GM10266 (cell line): ENCODE results near the gene THSD4.
A peak's percentile ranks its signal among the peaks of the same experiment; 100 is the strongest.

Experiments
- DNase-seq: peaks from one replicate; pipeline ENCODE4 v3.0.0; 2012; ENCODE audit errors: extremely low spot score
- TF ChIP-seq, protein P1 (sequence below): IDR thresholded peaks from 2 replicates; pipeline ENCODE4 v1.5.1; 2012; ENCODE audit warnings: mild to moderate bottlenecking, low read depth; ENCODE audit not compliant: control insufficient read depth, insufficient read depth; ENCODE audit errors: missing control alignments

THSD4 gene

DNA sequence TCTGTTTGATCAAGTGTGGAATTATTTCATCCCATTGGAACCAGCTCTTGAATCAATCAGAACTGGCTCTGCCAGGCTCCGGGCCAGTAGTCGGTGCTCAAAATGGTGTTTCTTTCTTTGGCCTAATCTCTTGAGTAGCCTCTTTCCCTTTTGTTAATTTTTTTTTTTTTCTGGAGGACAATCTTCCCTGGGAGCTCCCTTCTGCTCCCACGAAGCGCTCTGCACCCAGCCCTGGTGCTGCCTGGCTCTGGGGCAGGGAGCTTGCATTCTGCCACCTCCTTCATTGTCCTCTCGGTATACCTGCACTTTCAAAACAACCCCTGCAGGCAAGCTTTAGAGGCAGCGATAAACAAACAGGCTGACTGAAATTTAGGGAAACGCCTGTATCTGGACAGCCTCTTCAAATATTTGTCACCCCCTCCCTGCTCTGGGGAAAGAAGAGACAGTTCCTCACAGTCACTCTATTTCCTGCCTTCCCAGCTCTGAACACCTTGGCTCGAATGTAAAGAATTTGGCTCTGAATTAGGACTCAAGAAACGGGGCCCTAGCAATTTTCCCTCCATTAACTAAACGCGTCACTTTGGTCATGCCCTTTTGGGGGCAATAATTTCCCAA lies 1.1 kb upstream of the THSD4 start:
- TF ChIP-seq, protein P1, sequence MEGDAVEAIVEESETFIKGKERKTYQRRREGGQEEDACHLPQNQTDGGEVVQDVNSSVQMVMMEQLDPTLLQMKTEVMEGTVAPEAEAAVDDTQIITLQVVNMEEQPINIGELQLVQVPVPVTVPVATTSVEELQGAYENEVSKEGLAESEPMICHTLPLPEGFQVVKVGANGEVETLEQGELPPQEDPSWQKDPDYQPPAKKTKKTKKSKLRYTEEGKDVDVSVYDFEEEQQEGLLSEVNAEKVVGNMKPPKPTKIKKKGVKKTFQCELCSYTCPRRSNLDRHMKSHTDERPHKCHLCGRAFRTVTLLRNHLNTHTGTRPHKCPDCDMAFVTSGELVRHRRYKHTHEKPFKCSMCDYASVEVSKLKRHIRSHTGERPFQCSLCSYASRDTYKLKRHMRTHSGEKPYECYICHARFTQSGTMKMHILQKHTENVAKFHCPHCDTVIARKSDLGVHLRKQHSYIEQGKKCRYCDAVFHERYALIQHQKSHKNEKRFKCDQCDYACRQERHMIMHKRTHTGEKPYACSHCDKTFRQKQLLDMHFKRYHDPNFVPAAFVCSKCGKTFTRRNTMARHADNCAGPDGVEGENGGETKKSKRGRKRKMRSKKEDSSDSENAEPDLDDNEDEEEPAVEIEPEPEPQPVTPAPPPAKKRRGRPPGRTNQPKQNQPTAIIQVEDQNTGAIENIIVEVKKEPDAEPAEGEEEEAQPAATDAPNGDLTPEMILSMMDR = no peak
- no peak for DNase-seq

DNA sequence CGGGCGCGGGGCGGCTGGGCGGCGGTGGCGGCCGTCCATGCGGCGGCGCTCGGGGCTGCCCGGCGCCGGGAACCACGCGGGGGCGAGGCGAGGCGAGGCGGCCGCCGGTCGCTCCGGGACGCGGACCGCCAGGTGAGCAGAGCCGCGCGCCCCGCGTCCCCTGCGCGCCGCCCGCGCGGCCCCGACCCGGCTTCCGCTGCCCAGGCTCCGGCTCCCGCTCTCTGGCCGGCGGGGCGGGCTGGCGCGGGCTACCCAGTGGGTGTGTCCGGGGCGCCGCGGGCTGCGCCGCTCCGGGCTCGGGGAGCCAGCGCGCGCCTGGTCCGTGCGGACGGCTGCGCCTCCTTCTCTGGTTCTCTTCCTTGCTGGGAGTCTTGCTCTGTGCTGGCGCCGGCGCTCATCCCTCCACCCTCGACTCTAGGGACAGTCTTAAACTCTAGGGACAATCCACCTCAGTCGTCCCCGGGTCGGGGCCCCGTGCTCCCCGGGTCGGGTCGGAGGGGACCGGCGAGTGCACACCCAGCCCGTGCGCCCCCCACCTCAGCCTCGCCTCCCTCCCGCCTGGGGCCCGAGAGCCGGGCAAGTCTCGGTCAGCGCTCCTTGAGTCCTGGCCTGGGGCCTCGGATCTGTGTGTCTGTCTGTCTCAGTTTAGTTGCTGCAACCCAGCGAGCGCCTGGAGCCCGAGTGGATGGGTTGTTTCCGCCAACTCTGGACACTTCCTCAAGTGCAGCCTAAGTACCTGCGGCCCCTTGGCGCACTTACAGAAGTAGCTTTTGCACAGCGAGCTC lies 488 bp downstream of the THSD4 start:
- TF ChIP-seq, protein P1 = no peak
- DNase-seq = peak; percentile 49

DNA sequence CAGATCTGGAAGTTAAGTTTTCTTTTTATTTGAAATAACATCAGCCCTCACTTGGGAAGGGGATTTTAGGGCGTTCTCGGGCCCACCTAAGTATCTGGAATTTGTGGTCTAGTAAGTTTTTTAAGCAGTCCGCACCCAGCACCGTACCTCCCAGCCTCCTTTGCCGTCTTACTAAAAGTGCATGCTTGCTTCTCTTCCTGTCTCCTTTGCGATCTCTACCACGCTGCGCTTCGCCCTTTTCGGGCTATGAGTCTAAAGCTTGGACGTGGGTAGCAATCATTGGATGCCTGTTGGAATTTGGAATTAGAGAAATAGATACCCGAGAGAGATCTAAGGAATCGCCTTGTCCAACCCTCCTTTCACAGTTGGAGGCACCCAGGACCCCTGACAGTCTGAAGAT lies 1.1 kb downstream of the THSD4 start:
- peak; percentile 32 for DNase-seq
- TF ChIP-seq, protein P1 = no peak

DNA sequence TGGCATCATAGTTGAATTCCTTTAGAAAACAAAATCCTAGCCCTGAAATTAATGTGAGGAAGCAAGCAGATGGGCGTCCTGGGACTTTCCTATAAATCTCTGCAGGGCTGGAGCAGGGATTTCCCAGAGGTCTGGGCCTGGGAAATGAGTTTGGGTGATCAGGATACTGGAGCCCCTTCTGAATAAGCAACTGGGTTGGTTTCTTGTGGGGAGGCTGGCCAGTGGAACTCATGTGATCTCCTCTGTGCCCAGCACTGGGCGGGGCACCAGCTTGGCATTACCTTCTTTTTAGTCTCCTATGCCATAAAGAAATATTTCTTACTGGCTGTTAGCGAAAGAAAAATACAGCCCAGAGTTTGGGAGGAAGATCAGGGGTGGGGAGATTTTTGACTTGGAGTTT lies 1.7 kb downstream of the THSD4 start:
- TF ChIP-seq, protein P1 = no peak
- no peak for DNase-seq

DNA sequence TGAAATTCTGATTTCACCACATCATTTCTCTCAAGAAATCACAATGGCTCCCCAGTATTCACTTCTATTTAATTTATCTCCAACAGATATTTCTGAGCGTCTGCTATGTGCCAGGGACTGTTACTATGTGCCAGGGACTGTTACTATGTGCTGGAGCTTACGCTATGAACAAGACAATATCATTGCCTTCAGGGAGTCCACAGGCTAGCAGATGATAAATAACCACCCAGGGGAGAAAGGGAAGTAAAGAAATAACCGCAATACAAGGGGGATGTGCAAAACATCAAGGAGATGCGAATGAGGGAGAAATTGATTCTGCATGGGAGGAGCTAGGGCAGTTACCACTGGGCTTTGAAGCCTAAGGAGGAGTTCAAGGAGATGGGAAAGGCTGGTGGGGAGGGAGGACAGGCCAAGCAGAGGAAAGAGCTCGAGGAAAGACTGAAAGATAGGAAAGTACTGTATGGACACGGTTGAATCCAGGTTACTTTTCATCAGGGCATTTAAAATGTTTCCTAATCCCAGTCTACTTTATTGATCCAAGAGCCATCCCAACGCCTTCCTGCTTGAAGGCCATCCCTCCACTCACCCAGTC lies 2.5 kb downstream of the THSD4 start:
- TF ChIP-seq, protein P1 = no peak
- DNase-seq = no peak

DNA sequence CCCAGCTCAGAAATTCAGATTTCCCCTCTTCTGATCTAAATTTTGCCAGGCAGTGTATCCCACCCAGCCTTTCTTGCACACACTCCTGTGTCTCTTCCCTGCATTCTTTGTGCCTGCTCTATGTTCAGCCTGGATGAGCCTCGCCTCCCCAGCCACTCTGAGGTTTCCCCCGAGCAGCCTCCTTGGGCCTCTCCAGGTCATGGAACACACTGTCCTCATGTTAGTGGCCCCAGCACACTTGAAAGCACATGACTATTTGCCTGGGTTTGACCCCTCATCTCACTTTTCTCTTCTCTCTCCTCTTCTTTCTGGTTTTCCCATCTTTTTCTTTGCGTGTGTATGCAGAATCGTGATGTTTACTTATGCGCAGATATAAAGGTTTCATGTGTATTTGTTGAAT lies 3.1 kb downstream of the THSD4 start:
- no peak for DNase-seq
- TF ChIP-seq, protein P1 = no peak
